ENCODE results near the gene ROPN1L.
"Not testable (repeated sequence)": the region's sequence is repeated elsewhere in the genome, so short reads cannot be mapped to it uniquely, and the experiment has no call there.

The ROPN1L gene

GRCh38 chr5:10441083-10441991 is at the start of gene ROPN1L:
ROPN1L (plus strand) TSS chr5:10441879; CDS start chr5:10442168, 289 bp downstream.
- peak; percentile 90 for DNase-seq
- Mint-ChIP-seq H3K36me3 (ENCODE audit: low read depth) (peaks cover 14% of the 10 kb centered on the region), H3K4me1 (peaks cover 20% of the 10 kb centered on the region), H3K4me3 (peak within 1 kb of the TSS; percentile 87), H3K27ac (no peak within 1 kb of the TSS), H3K27me3 (ENCODE audit: low read depth, poor library complexity) (peaks cover 26% of the 10 kb centered on the region), H3K9me3 (peaks cover 10% of the 10 kb centered on the region)
- no peak for TF ChIP-seq CTCF (IDR thresholded peaks at IDR 0.05)

GRCh38 chr5:10392567-10393328 is 48.9 kb upstream of the ROPN1L start:
- DNase-seq; H3K4me1 Mint-ChIP-seq; H3K27me3 Mint-ChIP-seq (ENCODE audit: low read depth, poor library complexity); H3K4me3 Mint-ChIP-seq; H3K9me3 Mint-ChIP-seq; H3K27ac Mint-ChIP-seq: not testable (repeated sequence)
- peaks cover 82% of the 10 kb centered on the region for H3K36me3 Mint-ChIP-seq (ENCODE audit: low read depth)

- Mint-ChIP-seq H3K27ac (no peak overlapping the region), H3K4me3 (no peak overlapping the region), H3K9me3 (no peaks in the 10 kb centered on the region), H3K27me3 (ENCODE audit: low read depth, poor library complexity) (peaks cover 3% of the 10 kb centered on the region), H3K36me3 (ENCODE audit: low read depth) (peaks cover 87% of the 10 kb centered on the region), H3K4me1 (no peaks in the 10 kb centered on the region)
- no peak for DNase-seq
- TF ChIP-seq CTCF (IDR thresholded peaks at IDR 0.05), result no peak
These were observed 48.2 kb upstream of the ROPN1L start for GRCh38 chr5:10393491-10393890.

GRCh38 chr5:10396552-10396951 is 45.1 kb upstream of the ROPN1L start:
- H3K27me3 Mint-ChIP-seq (ENCODE audit: low read depth, poor library complexity), result peaks cover under 1% of the 10 kb centered on the region
- no peak for TF ChIP-seq CTCF (IDR thresholded peaks at IDR 0.05)
- no peak overlapping the region for H3K27ac Mint-ChIP-seq
- no peak overlapping the region for H3K4me3 Mint-ChIP-seq
- H3K36me3 Mint-ChIP-seq (ENCODE audit: low read depth), result peaks cover 86% of the 10 kb centered on the region
- peaks cover 11% of the 10 kb centered on the region for H3K4me1 Mint-ChIP-seq
- no peaks in the 10 kb centered on the region for H3K9me3 Mint-ChIP-seq
- no peak for DNase-seq

- no peak for TF ChIP-seq CTCF (IDR thresholded peaks at IDR 0.05)
- DNase-seq, result no peak
- Mint-ChIP-seq H3K36me3 (ENCODE audit: low read depth) (peaks cover 90% of the 10 kb centered on the region), H3K27ac (no peak overlapping the region), H3K27me3 (ENCODE audit: low read depth, poor library complexity) (peaks cover 3% of the 10 kb centered on the region), H3K9me3 (peaks cover 3% of the 10 kb centered on the region), H3K4me3 (no peak overlapping the region), H3K4me1 (peaks cover 11% of the 10 kb centered on the region)
These were observed 41.8 kb upstream of the ROPN1L start for GRCh38 chr5:10399839-10400238.

DNA sequence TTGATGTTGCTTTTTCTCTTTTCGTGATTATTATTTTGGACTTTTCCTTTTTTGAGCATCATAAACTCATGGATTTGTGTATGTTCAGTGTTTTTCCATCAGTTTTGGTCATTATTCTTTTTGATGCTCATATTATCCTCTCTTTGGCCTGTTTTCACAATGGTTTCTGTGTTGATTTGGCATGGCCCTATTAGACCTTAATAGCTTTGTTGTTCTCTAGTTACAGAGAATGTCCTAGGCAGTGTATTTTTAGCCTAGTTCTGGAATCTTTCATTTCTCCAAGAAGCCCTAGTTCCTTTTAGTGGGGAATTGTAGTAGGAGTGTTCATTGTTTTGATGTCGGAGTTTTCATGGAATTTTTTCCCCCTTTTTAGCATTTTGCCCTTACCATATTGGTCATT is 41.3 kb upstream of the ROPN1L start:
- TF ChIP-seq CTCF (IDR thresholded peaks at IDR 0.05), result no peak
- no peak overlapping the region for H3K4me3 Mint-ChIP-seq
- H3K27me3 Mint-ChIP-seq (ENCODE audit: low read depth, poor library complexity), result peaks cover 3% of the 10 kb centered on the region
- no peak overlapping the region for H3K27ac Mint-ChIP-seq
- peaks cover 3% of the 10 kb centered on the region for H3K9me3 Mint-ChIP-seq
- H3K4me1 Mint-ChIP-seq, result peaks cover 11% of the 10 kb centered on the region
- no peak for DNase-seq
- H3K36me3 Mint-ChIP-seq (ENCODE audit: low read depth), result peaks cover 90% of the 10 kb centered on the region
